ENCODE measurements around the gene RAB28. TPM values are rescaled to one million over a fixed set of nuclear protein-coding genes. Genes with fewer than 3 reads are reported as not detected.

RAB28 gene
- total RNA-seq, 1 experiment from 2014 or later, result 17.1 TPM

GRCh38 chr4:13498469-13498868 lies 14.3 kb upstream of the RAB28 start:
- DNase-seq (ENCODE audit: low spot score), result no peak
- no peaks in the 10 kb centered on the region for H3K4me1 Mint-ChIP-seq

More at GRCh38 chr4:13498469-13498868, 14.3 kb upstream of the RAB28 start:
- Mint-ChIP-seq H3K36me3 (no peaks in the 10 kb centered on the region), H3K27ac (no peak overlapping the region), H3K9me3 (peaks cover 15% of the 10 kb centered on the region), H3K4me3 (no peak overlapping the region), H3K27me3 (ENCODE audit: low read depth) (no peaks in the 10 kb centered on the region; the same call in 1 of the 2 replicates)
- no peak for ATAC-seq
- POLR2A ChIA-PET, result no interaction called here
- TF ChIP-seq RELA (CRISPR knock-in tag; IDR thresholded peaks at IDR 0.05; ENCODE audit: borderline replicate concordance), result no peak
- TF ChIP-seq CDX4 (CRISPR knock-in tag; IDR thresholded peaks at IDR 0.05; ENCODE audit: borderline replicate concordance), result no peak
- no peak for TF ChIP-seq ETV6 (CRISPR knock-in tag; IDR thresholded peaks at IDR 0.05)
- TF ChIP-seq NFATC4 (CRISPR knock-in tag; IDR thresholded peaks at IDR 0.05), result no peak
- no peak for TF ChIP-seq CTCF (IDR thresholded peaks at IDR 0.05)
- TF ChIP-seq CREM (CRISPR knock-in tag; IDR thresholded peaks at IDR 0.05), result no peak
- TF ChIP-seq E2F5 (CRISPR knock-in tag; IDR thresholded peaks at IDR 0.05), result no peak
- no peak for TF ChIP-seq ATF3 (CRISPR knock-in tag; conservative IDR thresholded peaks at IDR 0.05)
- TF ChIP-seq NFE2L1 (CRISPR knock-in tag; IDR thresholded peaks at IDR 0.05), result no peak
- no peak for TF ChIP-seq MXD4 (CRISPR knock-in tag; IDR thresholded peaks at IDR 0.05; ENCODE audit: borderline replicate concordance)
- TF ChIP-seq NFYB (CRISPR knock-in tag; conservative IDR thresholded peaks at IDR 0.05; ENCODE audit: low read depth), result no peak
- no peak for TF ChIP-seq STAT6 (CRISPR knock-in tag; conservative IDR thresholded peaks at IDR 0.05; ENCODE audit: low read depth)
- TF ChIP-seq ZBTB43 (CRISPR knock-in tag; IDR thresholded peaks at IDR 0.05), result no peak
- CTCF ChIA-PET, result no interaction called here
